Fibroblast of peridontal ligament (primary cell): ENCODE results near the gene ERICH6B.
A peak's percentile ranks its signal among the peaks of the same experiment; 100 is the strongest.

Experiments
- DNase-seq: peaks from one replicate; pipeline ENCODE4 v3.0.0-alpha.2; 2010; ENCODE audit errors: extremely low read depth

ERICH6B gene

GRCh38 chr13:45601680-45602079 is 13.9 kb downstream of the ERICH6B start:
- DNase-seq: no peak

- no peak for DNase-seq
Measured at GRCh38 chr13:45598597-45598996, 16.9 kb downstream of the ERICH6B start.

GRCh38 chr13:45596800-45597475 is 18.6 kb downstream of the ERICH6B start:
- no peak for DNase-seq

GRCh38 chr13:45595965-45596364 is 19.6 kb downstream of the ERICH6B start:
- no peak for DNase-seq

GRCh38 chr13:45594764-45595163 is 20.8 kb downstream of the ERICH6B start:
- DNase-seq: no peak

- DNase-seq: no peak
Measured at GRCh38 chr13:45594227-45594626, 21.3 kb downstream of the ERICH6B start.

GRCh38 chr13:45592758-45593157 is 22.8 kb downstream of the ERICH6B start:
- no peak for DNase-seq

GRCh38 chr13:45590066-45590465 is 25.5 kb downstream of the ERICH6B start:
- no peak for DNase-seq

- DNase-seq: no peak
Measured at GRCh38 chr13:45587897-45588296, 27.6 kb downstream of the ERICH6B start.

GRCh38 chr13:45584816-45585215 is 30.7 kb downstream of the ERICH6B start:
- DNase-seq: peak; percentile 3

GRCh38 chr13:45582408-45583076 is 33.0 kb downstream of the ERICH6B start:
- DNase-seq: no peak

GRCh38 chr13:45576466-45576865 is 39.1 kb downstream of the ERICH6B start:
- DNase-seq: no peak

GRCh38 chr13:45575830-45576180 is 39.7 kb downstream of the ERICH6B start:
- DNase-seq: no peak

GRCh38 chr13:45575146-45575829 is 40.3 kb downstream of the ERICH6B start:
- no peak for DNase-seq

GRCh38 chr13:45565331-45565730 is 50.2 kb downstream of the ERICH6B start:
- no peak for DNase-seq

GRCh38 chr13:45564133-45564776 is 51.3 kb downstream of the ERICH6B start:
- DNase-seq: peak; percentile 70

- DNase-seq: no peak
Measured at GRCh38 chr13:45554604-45555109, 60.9 kb downstream of the ERICH6B start.

GRCh38 chr13:45548281-45548680 is 67.3 kb downstream of the ERICH6B start:
- DNase-seq: no peak

- DNase-seq: no peak
Measured at GRCh38 chr13:45546410-45546765, 69.2 kb downstream of the ERICH6B start.

- DNase-seq: no peak
Measured at GRCh38 chr13:45545686-45546409, 69.7 kb downstream of the ERICH6B start.

GRCh38 chr13:45544520-45544919 is 71.0 kb downstream of the ERICH6B start:
- DNase-seq: no peak

GRCh38 chr13:45542878-45543277 is 72.7 kb downstream of the ERICH6B start:
- no peak for DNase-seq
